PC-9 (cell line): ENCODE results near the gene CD9. TPM values are rescaled to one million over a fixed set of nuclear protein-coding genes. Genes with fewer than 3 reads are reported as not detected.

Experiments used
- BruUV-seq: library from RNA; stranded (reverse); fragments of 400-500 nt; replicated peaks from 2 replicates; lab custom pipeline; 2021; lab: Mats Ljungman, UMichigan
- CTCF ChIA-PET: fragments of 300-600 bp; sonication (Branson Sonifier 250); formaldehyde crosslinking; loops from one replicate; lab custom pipeline; 2022; ENCODE audit warnings: antibody characterized with exemption; lab: Charles Lee
- POLR2A ChIA-PET: fragments of 300-600 bp; sonication (Branson Sonifier 250); formaldehyde crosslinking; loops from one replicate; lab custom pipeline; 2022; ENCODE audit warnings: antibody characterized with exemption; ENCODE audit not compliant: unreplicated experiment; lab: Charles Lee
- DNase-seq, 2 experiments: peaks; one replicate each; pipeline versions ENCODE4 v3.0.0 to v3.0.0-alpha.2; 2015 to 2022; ENCODE audit warnings: mixed read lengths in 1 of 2
- H2AFZ ChIP-seq: fragments of 200-600 bp; sonication (generic); 2 replicates; pipeline ENCODE4 v1.8.1; 2017; ENCODE audit warnings: antibody characterized with exemption
- H3F3A ChIP-seq: fragments of 200-600 bp; sonication (generic); 2 replicates; pipeline ENCODE4 v1.8.1; 2017; ENCODE audit warnings: antibody characterized with exemption, mild to moderate bottlenecking, low read depth; ENCODE audit not compliant: insufficient read depth
- H3K27ac ChIP-seq: fragments of 200-600 bp; sonication (generic); 2 replicates; pipeline ENCODE4 v1.6.1; 2016; ENCODE audit warnings: mixed run types
- H3K27me3 ChIP-seq: fragments of 200-600 bp; sonication (generic); 2 replicates; pipeline ENCODE4 v1.6.1; 2016; ENCODE audit warnings: low read depth, mixed run types; ENCODE audit not compliant: insufficient read depth
- H3K36me3 ChIP-seq: fragments of 200-600 bp; sonication (generic); 2 replicates; pipeline ENCODE4 v1.6.1; 2016; ENCODE audit warnings: low read depth, mixed run types
- H3K4me1 ChIP-seq: fragments of 200-600 bp; sonication (generic); replicated peaks from 2 replicates; pipeline ENCODE4 v1.6.1; 2016; ENCODE audit warnings: mixed run types; ENCODE audit not compliant: insufficient read depth
- H3K4me2 ChIP-seq: fragments of 200-600 bp; sonication (generic); 2 replicates; pipeline ENCODE4 v1.6.1; 2017; ENCODE audit warnings: mixed run types
- H3K4me3 ChIP-seq: fragments of 200-600 bp; sonication (generic); 2 replicates; pipeline ENCODE4 v1.6.1; 2016; ENCODE audit warnings: mixed run types
- H3K79me2 ChIP-seq: fragments of 200-600 bp; sonication (generic); 2 replicates; pipeline ENCODE4 v1.6.1; 2017; ENCODE audit warnings: low read depth, mixed run types
- H3K9me2 ChIP-seq: fragments of 200-600 bp; sonication (generic); 2 replicates; pipeline ENCODE4 v1.8.1; 2017; ENCODE audit warnings: mild to moderate bottlenecking; ENCODE audit not compliant: insufficient read depth
- H3K9me3 ChIP-seq: fragments of 200-600 bp; sonication (generic); 2 replicates; pipeline ENCODE4 v1.8.1; 2016; ENCODE audit warnings: low read depth; ENCODE audit not compliant: insufficient read depth
- H4K20me1 ChIP-seq: fragments of 200-600 bp; sonication (generic); 2 replicates; pipeline ENCODE4 v1.8.1; 2017; ENCODE audit not compliant: insufficient read depth
- EZH2 ChIP-seq: fragments of 200-600 bp; sonication (generic); IDR thresholded peaks from 2 replicates; pipeline ENCODE4 v1.8.0; 2017; ENCODE audit warnings: antibody characterized with exemption, low read depth
- intact Hi-C: fragments of 100-400 bp; cut with micrococcal nuclease; formaldehyde crosslinking; loops from one replicate; pipeline ENCODE4 v1.10.0; 2022; ENCODE audit not compliant: unreplicated experiment
- total RNA-seq: library from RNA; stranded (reverse); gene quantifications from 2 replicates; pipeline ENCODE4 v1.2.3, GENCODE V29; 2021
- TF ChIP-seq, protein P1 (sequence below): fragments of 200-600 bp; sonication (generic); conservative IDR thresholded peaks from 2 replicates; pipeline ENCODE4 v1.6.1; 2017; ENCODE audit warnings: mixed run types, antibody characterized with exemption, mild to moderate bottlenecking, moderate library complexity

Gene CD9
- total RNA-seq, 1 experiment from 2014 or later: 374 TPM

DNA sequence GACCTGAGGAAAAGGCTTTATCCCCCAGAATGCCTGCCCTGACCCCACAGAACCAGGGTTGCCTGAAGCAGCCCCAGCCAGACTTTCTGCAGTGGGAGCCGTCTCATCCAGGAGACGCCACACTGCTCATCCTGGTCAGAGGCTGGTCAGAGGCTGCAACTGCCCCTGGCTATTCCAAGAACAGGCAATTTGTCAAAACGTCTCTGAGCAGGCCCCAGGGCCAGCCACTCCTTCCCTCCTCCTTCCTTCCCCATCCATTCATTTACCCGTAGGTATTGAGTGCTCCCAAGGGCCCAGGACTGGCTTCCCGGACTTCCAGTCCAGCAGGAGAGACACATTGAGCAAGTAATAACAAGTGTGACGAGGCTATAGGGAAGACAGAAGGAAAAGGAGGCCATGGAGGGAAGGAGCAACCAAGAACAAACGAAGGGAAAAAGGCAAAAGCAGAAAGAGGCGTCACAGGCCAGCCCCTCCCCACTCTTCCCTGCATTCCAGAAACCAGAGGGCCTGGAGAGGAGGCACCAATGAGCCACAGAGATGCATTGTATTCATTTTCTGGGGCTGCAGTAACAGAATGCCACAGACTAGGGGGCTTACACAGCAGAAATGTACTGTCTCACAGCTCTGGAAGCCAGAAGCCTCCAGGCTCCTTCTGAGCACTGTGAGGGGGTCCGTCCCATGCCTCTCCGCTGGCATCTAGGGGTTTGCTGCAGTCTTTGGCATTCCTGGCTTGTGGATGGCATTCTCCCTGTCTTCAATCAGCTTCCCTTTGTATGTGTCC lies 21.0 kb upstream of the CD9 start:
- Histone ChIP-seq H2AFZ (no peak overlapping the region), H3K4me1 (peaks cover 29% of the 10 kb centered on the region), H3K9me3 (no peaks in the 10 kb centered on the region; the same call in 1 of the 2 replicates), H3K9me2 (no peaks in the 10 kb centered on the region), H3K79me2 (no peaks in the 10 kb centered on the region), H3K4me3 (no peak overlapping the region), H3K4me2 (no peak overlapping the region), H3K27me3 (no peaks in the 10 kb centered on the region), H3K36me3 (no peaks in the 10 kb centered on the region), H3F3A (no peaks in the 10 kb centered on the region; the same call in 1 of the 2 replicates), H4K20me1 (no peaks in the 10 kb centered on the region), H3K27ac (no peak overlapping the region)
- intact Hi-C loops: no loop called here
- no peak for DNase-seq
- POLR2A ChIA-PET: no interaction called here
- TF ChIP-seq, protein P1, sequence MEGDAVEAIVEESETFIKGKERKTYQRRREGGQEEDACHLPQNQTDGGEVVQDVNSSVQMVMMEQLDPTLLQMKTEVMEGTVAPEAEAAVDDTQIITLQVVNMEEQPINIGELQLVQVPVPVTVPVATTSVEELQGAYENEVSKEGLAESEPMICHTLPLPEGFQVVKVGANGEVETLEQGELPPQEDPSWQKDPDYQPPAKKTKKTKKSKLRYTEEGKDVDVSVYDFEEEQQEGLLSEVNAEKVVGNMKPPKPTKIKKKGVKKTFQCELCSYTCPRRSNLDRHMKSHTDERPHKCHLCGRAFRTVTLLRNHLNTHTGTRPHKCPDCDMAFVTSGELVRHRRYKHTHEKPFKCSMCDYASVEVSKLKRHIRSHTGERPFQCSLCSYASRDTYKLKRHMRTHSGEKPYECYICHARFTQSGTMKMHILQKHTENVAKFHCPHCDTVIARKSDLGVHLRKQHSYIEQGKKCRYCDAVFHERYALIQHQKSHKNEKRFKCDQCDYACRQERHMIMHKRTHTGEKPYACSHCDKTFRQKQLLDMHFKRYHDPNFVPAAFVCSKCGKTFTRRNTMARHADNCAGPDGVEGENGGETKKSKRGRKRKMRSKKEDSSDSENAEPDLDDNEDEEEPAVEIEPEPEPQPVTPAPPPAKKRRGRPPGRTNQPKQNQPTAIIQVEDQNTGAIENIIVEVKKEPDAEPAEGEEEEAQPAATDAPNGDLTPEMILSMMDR: no peak
- TF ChIP-seq EZH2: no peak
- no TSS peak for BruUV-seq
- CTCF ChIA-PET: no interaction called here

DNA sequence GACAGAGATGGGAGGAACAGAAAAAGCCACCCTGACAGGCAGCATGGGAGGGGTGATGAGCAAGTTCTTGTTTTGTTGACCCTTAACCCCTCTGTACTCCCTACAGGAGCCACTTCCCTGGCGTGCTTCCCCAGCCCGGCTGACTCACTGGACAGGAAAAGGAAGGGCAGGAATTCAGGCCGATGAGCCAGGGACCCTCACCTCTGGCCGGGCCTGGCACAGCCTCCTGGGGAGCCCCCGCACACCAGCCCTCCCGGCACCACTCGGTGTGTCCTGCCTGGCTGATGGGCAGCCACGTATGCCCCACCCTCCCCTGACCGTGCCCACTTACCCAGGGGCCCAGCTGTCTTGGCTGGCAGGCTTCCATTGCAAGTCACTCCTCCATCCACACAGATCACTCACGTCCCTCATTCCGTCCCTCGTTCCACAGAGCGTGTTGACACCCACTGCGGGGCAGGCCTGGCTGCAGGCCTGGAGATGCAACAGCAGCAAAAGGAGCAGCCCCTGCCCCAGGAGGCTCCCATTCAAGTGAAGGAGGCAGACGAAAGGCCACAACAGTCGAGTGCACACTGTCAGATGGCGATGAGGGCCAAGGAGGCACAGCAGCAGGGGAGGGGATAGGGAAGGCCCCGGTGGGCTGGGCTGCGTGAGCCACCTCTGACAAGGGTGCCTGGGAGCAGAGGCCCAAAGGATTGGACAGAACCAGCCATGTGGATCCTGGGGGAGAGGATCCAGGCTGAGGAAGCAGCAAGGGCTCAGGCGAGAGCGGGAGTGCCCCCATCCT lies 19.7 kb upstream of the CD9 start:
- no peaks in the 10 kb centered on the region for H4K20me1 ChIP-seq
- TF ChIP-seq, protein P1: no peak
- TF ChIP-seq EZH2: no peak
- H3K36me3 ChIP-seq: no peaks in the 10 kb centered on the region
- H3K27me3 ChIP-seq: no peaks in the 10 kb centered on the region
- peak overlapping the region; percentile 57 for H3K4me2 ChIP-seq
- no peaks in the 10 kb centered on the region; the same call in 1 of the 2 replicates for H3F3A ChIP-seq
- H3K4me1 ChIP-seq: peaks cover 31% of the 10 kb centered on the region
- ChIA-PET POLR2A (interaction anchor here (1.0 kb wide), 1 partner anchor 87 kb away, joined by 4 read pairs; no protein-coding TSS in a partner anchor), CTCF (no interaction called here)
- intact Hi-C loops: no loop called here
- H3K9me2 ChIP-seq: no peaks in the 10 kb centered on the region
- no peak overlapping the region for H3K27ac ChIP-seq
- no peak overlapping the region for H3K4me3 ChIP-seq
- H3K9me3 ChIP-seq: no peaks in the 10 kb centered on the region; the same call in 1 of the 2 replicates
- H2AFZ ChIP-seq: peak overlapping the region; percentile 55; the same call in 1 of the 2 replicates
- no TSS peak for BruUV-seq
- peak; percentile 46 to 69 for DNase-seq
- no peaks in the 10 kb centered on the region for H3K79me2 ChIP-seq

DNA sequence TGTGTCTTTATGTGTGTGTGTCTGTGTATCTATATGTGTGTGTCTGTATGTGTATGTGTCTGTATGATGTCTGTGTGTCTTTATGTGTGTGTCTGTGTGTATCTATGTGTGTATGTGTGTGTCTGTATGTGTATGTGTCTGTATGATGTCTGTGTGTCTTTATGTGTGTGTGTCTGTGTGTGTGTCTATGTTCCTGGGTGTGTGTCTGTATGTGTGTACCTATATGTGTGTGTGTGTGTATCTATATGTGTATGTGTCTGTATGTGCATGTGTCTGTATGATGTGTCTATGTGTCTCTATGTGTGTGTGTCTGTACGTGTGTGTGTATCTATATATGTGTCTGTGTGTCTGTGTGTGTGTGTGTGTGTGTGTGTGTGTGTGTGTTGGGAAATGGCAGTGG lies 19.0 kb upstream of the CD9 start:
- DNase-seq: no peak
- intact Hi-C loops: no loop called here
- Histone ChIP-seq H3K36me3 (no peaks in the 10 kb centered on the region), H2AFZ (no peak overlapping the region), H3K79me2 (no peaks in the 10 kb centered on the region), H3K4me3 (no peak overlapping the region), H3F3A (no peaks in the 10 kb centered on the region; the same call in 1 of the 2 replicates), H3K4me1 (peaks cover 31% of the 10 kb centered on the region), H3K4me2 (no peak overlapping the region), H3K27ac (no peak overlapping the region), H3K9me2 (no peaks in the 10 kb centered on the region), H3K27me3 (no peaks in the 10 kb centered on the region), H3K9me3 (no peaks in the 10 kb centered on the region; the same call in 1 of the 2 replicates), H4K20me1 (no peaks in the 10 kb centered on the region)
- POLR2A ChIA-PET: no interaction called here
- no TSS peak for BruUV-seq
- TF ChIP-seq EZH2: no peak
- TF ChIP-seq, protein P1: no peak
- CTCF ChIA-PET: interaction anchor here (0.6 kb wide), 1 partner anchor 706 kb away, joined by 6 read pairs; no protein-coding TSS in a partner anchor
